CD4-positive, alpha-beta memory T cell (primary cell): Measurements from ENCODE around the gene FA2H. TPM values are rescaled to one million over a fixed set of nuclear protein-coding genes. Genes with fewer than 3 reads are reported as not detected.
"Not testable (repeated sequence)": the region's sequence is repeated elsewhere in the genome, so short reads cannot be mapped to it uniquely, and the experiment has no call there.

Source experiments
- CTCF ChIA-PET: fragments of 350-600 bp; sonication (Branson Sonifier 250); formaldehyde crosslinking; loops from one replicate; lab custom pipeline; 2021; ENCODE audit warnings: inconsistent platforms; ENCODE audit not compliant: partially characterized antibody; lab: Charles Lee
- POLR2A ChIA-PET: fragments of 350-600 bp; sonication (Branson Sonifier 250); formaldehyde crosslinking; loops from one replicate; lab custom pipeline; 2021; ENCODE audit not compliant: partially characterized antibody; lab: Charles Lee
- DNase-seq, 5 donors: peaks; one replicate each; pipeline versions ENCODE4 v3.0.0 to v3.0.0-alpha.2; 2020 to 2022; ENCODE audit warnings: mixed read lengths in 1 of 5
- H3K27ac ChIP-seq: one replicate; pipeline ENCODE4 v1.7.0; 2013; ENCODE audit warnings: low read depth, low read length
- H3K27me3 ChIP-seq: 2 replicates; pipeline ENCODE4 v1.7.0; 2013; ENCODE audit warnings: mild to moderate bottlenecking, low read length, moderate library complexity; ENCODE audit not compliant: insufficient read depth
- H3K36me3 ChIP-seq: 2 replicates; pipeline ENCODE4 v1.7.0; 2013; ENCODE audit warnings: mild to moderate bottlenecking, low read length, moderate library complexity; ENCODE audit not compliant: insufficient read depth
- H3K4me1 ChIP-seq: 2 replicates; pipeline ENCODE4 v1.7.0; 2013; ENCODE audit warnings: mild to moderate bottlenecking, low read length, moderate library complexity; ENCODE audit not compliant: insufficient read depth
- H3K4me3 ChIP-seq, 2 donors: one replicate each; pipeline ENCODE4 v1.7.0; 2013; ENCODE audit warnings: low read length in 2 of 2, mild to moderate bottlenecking in 1 of 2
- H3K9me3 ChIP-seq, 2 donors: one replicate each; pipeline ENCODE4 v1.7.0; 2013; ENCODE audit warnings: low read length in 2 of 2, control low read depth in 1 of 2; ENCODE audit not compliant: control insufficient read depth in 1 of 2
- H3K27ac Mint-ChIP-seq, 7 donors: one replicate each; pipeline ENCODE4 v1.8.0; 2020 to 2021; ENCODE audit warnings: mixed read lengths in 7 of 7, mild to moderate bottlenecking in 6 of 7, inconsistent platforms in 3 of 7, moderate library complexity in 3 of 7
- H3K27me3 Mint-ChIP-seq, 2 donors: one replicate each; pipeline ENCODE4 v1.8.0; 2020 to 2021; ENCODE audit warnings: mixed read lengths in 2 of 2
- H3K36me3 Mint-ChIP-seq, 2 donors: one replicate each; pipeline ENCODE4 v1.8.0; 2020 to 2021; ENCODE audit warnings: mixed read lengths in 2 of 2, inconsistent platforms in 1 of 2, mild to moderate bottlenecking in 1 of 2
- H3K4me1 Mint-ChIP-seq, 4 donors: one replicate each; pipeline ENCODE4 v1.8.0; 2020 to 2021; ENCODE audit warnings: mixed read lengths in 4 of 4, mild to moderate bottlenecking in 1 of 4
- H3K4me3 Mint-ChIP-seq, 8 donors: one replicate each; pipeline ENCODE4 v1.8.0; 2020 to 2021; ENCODE audit warnings: mixed read lengths in 8 of 8, mild to moderate bottlenecking in 7 of 8, moderate library complexity in 6 of 8, inconsistent platforms in 3 of 8
- H3K9me3 Mint-ChIP-seq, 8 donors: one replicate each; pipeline ENCODE4 v1.8.0; 2020 to 2021; ENCODE audit warnings: mixed read lengths in 8 of 8, mild to moderate bottlenecking in 5 of 8, inconsistent platforms in 3 of 8, moderate library complexity in 1 of 8
- intact Hi-C: fragments of 100-400 bp; cut with micrococcal nuclease; formaldehyde crosslinking; loops from one replicate; pipeline ENCODE4 v1.15.1; 2023
- polyA plus RNA-seq, 2 donors: library from polyadenylated mRNA; unstranded; fragments of 300-500 nt; fragmentation: Illumina TruSeq; gene quantifications; one replicate each; pipeline ENCODE4 v1.2.3, GENCODE V29; 2021
- total RNA-seq, 2 experiments: library from RNA; stranded (reverse); gene quantifications; one replicate each; pipeline ENCODE4 v1.2.3, GENCODE V29; 2021

FA2H gene
- total and polyA plus RNA-seq, 4 experiments from 2014 or later: 0.17 to 0.21 TPM; not detected in 2

GRCh38 chr16:74770831-74771526 is 3.6 kb downstream of the FA2H start:
- Mint-ChIP-seq H3K9me3 (no peaks in the 10 kb centered on the region), H3K36me3 (no peaks in the 10 kb centered on the region), H3K4me1 (peaks cover 9 to 14% (median 12%) of the 10 kb centered on the region in 4 donors), H3K27ac (peak overlapping the region in 2 of 7 donors; percentile 32 to 42), H3K27me3 (peaks cover 31 to 38% of the 10 kb centered on the region in 2 donors), H3K4me3 (no peak overlapping the region)
- intact Hi-C loops: no loop called here
- H3K36me3 ChIP-seq: no peaks in the 10 kb centered on the region
- no peak overlapping the region for H3K4me3 ChIP-seq
- CTCF ChIA-PET: interaction anchor here (1.1 kb wide), 1 partner anchor 41 kb away, joined by 3 read pairs; no protein-coding TSS in a partner anchor
- no peak overlapping the region for H3K27ac ChIP-seq
- DNase-seq: peak in 1 of 5 donors; percentile 5
- no peaks in the 10 kb centered on the region for H3K9me3 ChIP-seq
- peaks cover 8% of the 10 kb centered on the region for H3K27me3 ChIP-seq
- peaks cover 10% of the 10 kb centered on the region for H3K4me1 ChIP-seq
- POLR2A ChIA-PET: no interaction called here

- no peaks in the 10 kb centered on the region for H3K36me3 ChIP-seq
- no peak overlapping the region for H3K4me3 ChIP-seq
- ChIA-PET CTCF (no interaction called here), POLR2A (no interaction called here)
- DNase-seq: no peak
- peaks cover 3% of the 10 kb centered on the region for H3K27me3 ChIP-seq
- Mint-ChIP-seq H3K36me3 (no peaks in the 10 kb centered on the region), H3K9me3 (no peaks in the 10 kb centered on the region), H3K4me1 (peaks cover 3 to 8% (median 6%) of the 10 kb centered on the region in 4 donors), H3K4me3 (no peak overlapping the region), H3K27me3 (peaks cover 26 to 32% of the 10 kb centered on the region in 2 donors), H3K27ac (no peak overlapping the region)
- H3K9me3 ChIP-seq: no peaks in the 10 kb centered on the region
- H3K27ac ChIP-seq: no peak overlapping the region
- peaks cover 4% of the 10 kb centered on the region for H3K4me1 ChIP-seq
- intact Hi-C loops: no loop called here
Measured at GRCh38 chr16:74769586-74770190, 4.9 kb downstream of the FA2H start.

DNA sequence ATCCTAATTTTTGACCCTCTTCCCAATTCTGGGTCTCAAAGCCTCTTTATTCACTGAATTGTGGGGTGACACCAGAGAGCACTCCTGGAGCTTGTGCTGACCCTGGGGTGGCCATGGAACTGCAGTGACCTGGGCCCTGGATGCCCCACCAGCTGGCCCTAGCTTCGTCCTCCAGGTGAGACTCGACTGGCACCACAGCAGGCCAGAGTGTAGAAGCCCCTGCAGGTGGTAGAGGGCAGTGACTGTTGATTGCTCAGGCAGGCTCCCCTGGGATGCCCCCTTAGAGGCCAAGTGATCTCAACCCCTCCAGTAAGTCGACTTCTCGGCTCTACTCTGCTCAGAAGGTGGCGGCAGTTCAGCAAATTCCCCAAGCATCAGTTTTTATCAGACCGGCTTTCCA is 6.4 kb downstream of the FA2H start:
- no peaks in the 10 kb centered on the region for H3K4me1 Mint-ChIP-seq
- no peak overlapping the region for H3K27ac Mint-ChIP-seq
- Histone ChIP-seq H3K27ac (no peak overlapping the region), H3K9me3 (no peaks in the 10 kb centered on the region), H3K27me3 (no peaks in the 10 kb centered on the region), H3K4me1 (no peaks in the 10 kb centered on the region), H3K4me3 (no peak overlapping the region), H3K36me3 (no peaks in the 10 kb centered on the region)
- CTCF ChIA-PET: no interaction called here
- H3K4me3 Mint-ChIP-seq: no peak overlapping the region
- POLR2A ChIA-PET: no interaction called here
- intact Hi-C loops: no loop called here
- no peak for DNase-seq
- no peaks in the 10 kb centered on the region for H3K36me3 Mint-ChIP-seq
- peaks cover 0 to 4% (median 0%) of the 10 kb centered on the region in 8 donors for H3K9me3 Mint-ChIP-seq
- H3K27me3 Mint-ChIP-seq: peaks cover 23 to 30% of the 10 kb centered on the region in 2 donors

DNA sequence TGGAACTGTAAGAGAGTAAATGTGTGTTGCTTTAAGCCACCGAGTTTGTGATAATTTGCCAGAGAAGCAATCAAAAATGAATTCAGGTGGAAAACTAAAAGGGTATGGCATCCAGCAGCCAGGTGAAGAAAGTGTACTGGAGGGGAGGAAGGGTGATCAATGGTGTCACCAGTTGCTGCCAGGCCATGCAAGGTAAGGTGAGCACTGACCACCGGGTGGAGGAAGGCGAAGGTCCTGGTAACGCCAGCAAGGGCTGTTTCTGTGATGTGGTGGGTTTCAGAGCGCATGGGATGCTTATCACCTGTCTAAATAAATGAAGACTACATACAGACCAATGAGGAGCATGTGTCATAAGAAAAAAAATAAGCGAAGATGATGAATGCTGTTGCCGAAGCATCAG is 6.9 kb downstream of the FA2H start:
- ChIA-PET CTCF (no interaction called here), POLR2A (no interaction called here)
- Mint-ChIP-seq H3K36me3 (no peaks in the 10 kb centered on the region), H3K27me3 (peaks cover 20 to 27% of the 10 kb centered on the region in 2 donors), H3K27ac (no peak overlapping the region), H3K4me3 (no peak overlapping the region), H3K4me1 (no peaks in the 10 kb centered on the region), H3K9me3 (peaks cover 0 to 4% (median 0%) of the 10 kb centered on the region in 8 donors)
- no peaks in the 10 kb centered on the region for H3K9me3 ChIP-seq
- intact Hi-C loops: no loop called here
- no peaks in the 10 kb centered on the region for H3K27me3 ChIP-seq
- DNase-seq: no peak
- H3K27ac ChIP-seq: no peak overlapping the region
- H3K36me3 ChIP-seq: no peaks in the 10 kb centered on the region
- H3K4me3 ChIP-seq: no peak overlapping the region
- H3K4me1 ChIP-seq: no peaks in the 10 kb centered on the region

GRCh38 chr16:74766729-74767128 is 7.9 kb downstream of the FA2H start:
- DNase-seq: no peak
- H3K9me3 ChIP-seq: no peaks in the 10 kb centered on the region
- POLR2A ChIA-PET: interaction anchor here (0.6 kb wide), 1 partner anchor 308 kb away, joined by 4 read pairs; no protein-coding TSS in a partner anchor
- Mint-ChIP-seq H3K27ac (peak overlapping the region in 1 of 7 donors; percentile 82), H3K9me3 (peaks cover 0 to 4% (median 0%) of the 10 kb centered on the region in 8 donors), H3K27me3 (peaks cover 20 to 21% of the 10 kb centered on the region in 2 donors), H3K4me1 (no peaks in the 10 kb centered on the region), H3K36me3 (no peaks in the 10 kb centered on the region), H3K4me3 (no peak overlapping the region)
- H3K4me1 ChIP-seq: no peaks in the 10 kb centered on the region
- H3K4me3 ChIP-seq: no peak overlapping the region
- no peaks in the 10 kb centered on the region for H3K27me3 ChIP-seq
- CTCF ChIA-PET: no interaction called here
- intact Hi-C loops: no loop called here
- H3K36me3 ChIP-seq: no peaks in the 10 kb centered on the region
- H3K27ac ChIP-seq: no peak overlapping the region

DNA sequence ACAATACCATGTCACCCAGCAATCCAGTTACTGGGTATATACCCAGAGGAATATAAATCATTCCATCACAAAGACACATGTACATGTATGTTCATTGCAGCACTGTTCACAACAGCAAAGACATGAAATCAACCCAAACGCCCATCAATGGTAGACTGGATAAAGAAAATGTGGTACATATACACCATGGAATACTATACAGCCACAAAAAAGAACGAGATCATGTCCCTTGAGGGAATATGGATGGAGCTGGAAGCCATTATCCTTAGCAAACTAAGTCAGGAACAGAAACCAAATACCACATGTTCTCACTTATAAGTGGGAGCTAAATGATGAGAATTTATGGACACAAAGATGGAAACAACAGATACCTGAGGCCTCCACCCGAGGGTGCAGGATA is 10.4 kb downstream of the FA2H start:
- H3K4me1 ChIP-seq, H3K4me3 ChIP-seq, H3K27ac Mint-ChIP-seq, H3K9me3 ChIP-seq, intact Hi-C loops, POLR2A ChIA-PET, H3K9me3 Mint-ChIP-seq, H3K36me3 ChIP-seq, H3K27me3 ChIP-seq, DNase-seq, H3K36me3 Mint-ChIP-seq, CTCF ChIA-PET, H3K4me1 Mint-ChIP-seq, H3K4me3 Mint-ChIP-seq, H3K27ac ChIP-seq: not testable (repeated sequence)
- peaks cover 22 to 23% of the 10 kb centered on the region in 2 donors for H3K27me3 Mint-ChIP-seq

DNA sequence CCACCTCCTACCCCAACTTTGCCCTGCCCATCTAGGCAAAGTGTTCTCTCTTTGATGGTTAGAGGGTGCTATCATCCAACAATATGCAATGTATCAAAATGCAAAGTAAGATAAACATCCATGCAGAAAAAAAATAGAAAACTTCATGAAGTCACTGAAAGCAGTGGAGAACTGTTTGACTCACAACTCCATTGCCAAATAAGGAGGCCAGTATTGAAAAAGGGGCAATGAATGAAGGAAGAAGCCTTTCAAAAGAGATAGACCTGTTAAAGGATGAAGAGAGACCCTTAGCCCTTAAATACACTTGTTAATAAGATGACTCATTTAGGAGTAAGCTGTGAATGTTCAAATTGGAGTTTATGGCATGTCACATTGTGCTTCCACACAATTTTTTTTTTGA is 13.0 kb downstream of the FA2H start:
- H3K36me3 ChIP-seq: no peaks in the 10 kb centered on the region
- no peaks in the 10 kb centered on the region for H3K27me3 ChIP-seq
- H3K27me3 Mint-ChIP-seq: peaks cover 14 to 19% of the 10 kb centered on the region in 2 donors
- POLR2A ChIA-PET: no interaction called here
- no peak overlapping the region for H3K4me3 Mint-ChIP-seq
- H3K9me3 ChIP-seq: no peaks in the 10 kb centered on the region
- H3K36me3 Mint-ChIP-seq: no peaks in the 10 kb centered on the region
- no peaks in the 10 kb centered on the region for H3K4me1 ChIP-seq
- CTCF ChIA-PET: no interaction called here
- no peak overlapping the region for H3K27ac Mint-ChIP-seq
- H3K27ac ChIP-seq: no peak overlapping the region
- peaks cover 0 to 4% (median 0%) of the 10 kb centered on the region in 8 donors for H3K9me3 Mint-ChIP-seq
- no peaks in the 10 kb centered on the region for H3K4me1 Mint-ChIP-seq
- intact Hi-C loops: no loop called here
- no peak overlapping the region for H3K4me3 ChIP-seq
- no peak for DNase-seq
